C1 segment of cervical spinal cord (tissue), 14 donors: ENCODE measurements around the gene CSH1.
"Not testable (repeated sequence)": the region's sequence is repeated elsewhere in the genome, so short reads cannot be mapped to it uniquely, and the experiment has no call there.

Experiments
- DNase-seq, 14 donors: peaks; one replicate each; lab custom pipeline; 2025; lab: John Stamatoyannopoulos, UW

The CSH1 gene

GRCh38 chr17:63896524-63897354, at the start of gene CSH1:
TSS of gene CSH1 (minus strand) at chr17:63896574. CDS start at chr17:63896511, 63 bp downstream.
- DNase-seq = not testable (repeated sequence)

- DNase-seq = no peak
These were observed 49.5 kb upstream of the CSH1 start for GRCh38 chr17:63945784-63946439.

- no peak for DNase-seq
These were observed 48.5 kb upstream of the CSH1 start for GRCh38 chr17:63944736-63945499.

GRCh38 chr17:63943745-63944144, 47.4 kb upstream of the CSH1 start:
- DNase-seq = no peak

- DNase-seq = no peak
These were observed 46.1 kb upstream of the CSH1 start for GRCh38 chr17:63942309-63942985.

- no peak for DNase-seq
These were observed 45.4 kb upstream of the CSH1 start for GRCh38 chr17:63941751-63942150.

GRCh38 chr17:63941162-63941561, 44.8 kb upstream of the CSH1 start:
- no peak for DNase-seq

GRCh38 chr17:63940584-63940983, 44.2 kb upstream of the CSH1 start:
- DNase-seq = no peak

GRCh38 chr17:63939884-63940283, 43.5 kb upstream of the CSH1 start:
- DNase-seq = no peak

GRCh38 chr17:63939401-63939800, 43.0 kb upstream of the CSH1 start:
- DNase-seq = no peak

GRCh38 chr17:63937920-63938319, 41.5 kb upstream of the CSH1 start:
- no peak for DNase-seq

- no peak for DNase-seq
These were observed 40.9 kb upstream of the CSH1 start for GRCh38 chr17:63937319-63937718.

GRCh38 chr17:63934183-63935112, 38.1 kb upstream of the CSH1 start:
- no peak for DNase-seq

GRCh38 chr17:63933598-63933997, 37.2 kb upstream of the CSH1 start:
- DNase-seq = no peak

- DNase-seq = no peak
These were observed 36.3 kb upstream of the CSH1 start for GRCh38 chr17:63932721-63933120.

- no peak for DNase-seq
These were observed 35.7 kb upstream of the CSH1 start, which contains the start of gene CD79B for GRCh38 chr17:63931981-63932561. TSS of gene CD79B (minus strand) at chr17:63932331. CDS start at chr17:63932261, 70 bp downstream.

GRCh38 chr17:63930951-63931575, 34.7 kb upstream of the CSH1 start:
- DNase-seq = peak in 1 of 14 donors; percentile 7

GRCh38 chr17:63929860-63930766, 33.7 kb upstream of the CSH1 start:
- peak in 1 of 14 donors; percentile 44 for DNase-seq
